Panc1 (cell line): ENCODE data around the gene ZNF804A. TPM values are rescaled to one million over a fixed set of nuclear protein-coding genes. Genes with fewer than 3 reads are reported as not detected.

ENCODE experiments used
- ATAC-seq: fragments of 200-7000 bp; cut with Tn5 transposase; 2 replicates; pipeline ENCODE4 v1.9.1; 2020; ENCODE audit warnings: mild to moderate bottlenecking, moderate library complexity
- BruUV-seq: library from RNA; stranded (reverse); fragments of 400-500 nt; replicated peaks from 2 replicates; lab custom pipeline; 2021; lab: Mats Ljungman, UMichigan
- CTCF ChIA-PET: fragments of 300-600 bp; sonication (Branson Sonifier 250); formaldehyde crosslinking; loops from one replicate; lab custom pipeline; 2022; ENCODE audit warnings: antibody characterized with exemption; lab: Charles Lee
- POLR2A ChIA-PET: fragments of 300-600 bp; sonication (Branson Sonifier 250); formaldehyde crosslinking; loops from one replicate; lab custom pipeline; 2022; ENCODE audit warnings: antibody characterized with exemption; lab: Charles Lee
- DNase-seq: peaks from one replicate; pipeline ENCODE4 v3.0.0-alpha.2; 2010; ENCODE audit warnings: low read depth, low spot score
- H3K27ac ChIP-seq: 2 replicates; pipeline ENCODE4 v1.5.1; 2011; ENCODE audit warnings: mild to moderate bottlenecking, low read length, inconsistent platforms
- H3K27me3 ChIP-seq: fragments of 200-500 bp; sonication (Bioruptor generic); 2 replicates; pipeline ENCODE4 v1.6.0; 2014; ENCODE audit warnings: low read length, inconsistent platforms; ENCODE audit not compliant: control insufficient read depth, insufficient read depth
- H3K36me3 ChIP-seq: fragments of 200-500 bp; sonication (Bioruptor generic); 2 replicates; pipeline ENCODE4 v1.5.1; 2014; ENCODE audit warnings: inconsistent platforms, mild to moderate bottlenecking, low read length, moderate library complexity; ENCODE audit not compliant: control insufficient read depth, insufficient read depth
- H3K4me1 ChIP-seq: 2 replicates; pipeline ENCODE4 v1.5.1; 2011; ENCODE audit warnings: inconsistent platforms, mild to moderate bottlenecking, low read length, moderate library complexity; ENCODE audit not compliant: control insufficient read depth, insufficient read depth
- H3K4me3 ChIP-seq, 2 experiments: 2 replicates each; pipeline ENCODE4 v1.5.1; 2011 to 2012; ENCODE audit warnings: low read depth in 2 of 2, low read length in 2 of 2, mild to moderate bottlenecking in 2 of 2, inconsistent platforms in 1 of 2, moderate library complexity in 1 of 2
- H3K9me3 ChIP-seq: fragments of 200-500 bp; sonication (Bioruptor generic); 2 replicates; pipeline ENCODE4 v1.5.1; 2014; ENCODE audit warnings: low read depth, mild to moderate bottlenecking, inconsistent platforms, low read length, moderate library complexity; ENCODE audit not compliant: control insufficient read depth, insufficient read depth
- CTCF ChIP-seq: fragments of 450-650 bp; IDR thresholded peaks from 2 replicates; pipeline ENCODE4 v1.5.1; 2017; ENCODE audit warnings: mild to moderate bottlenecking
- POLR2AphosphoS5 ChIP-seq: IDR thresholded peaks from 2 replicates; pipeline ENCODE4 v1.6.1; 2012; ENCODE audit warnings: mild to moderate bottlenecking, low read depth, low read length, moderate library complexity
- REST ChIP-seq, 2 experiments: IDR thresholded peaks; 2 replicates each; pipeline ENCODE4 v1.6.1; 2011 to 2012; ENCODE audit warnings: low read depth in 2 of 2, control low read depth in 1 of 2, low read length in 1 of 2, mild to moderate bottlenecking in 1 of 2, moderate library complexity in 1 of 2; ENCODE audit not compliant: insufficient read depth in 1 of 2
- SIN3A ChIP-seq: IDR thresholded peaks from 2 replicates; pipeline ENCODE4 v1.6.1; 2012; ENCODE audit warnings: low read depth, mild to moderate bottlenecking, low read length, moderate library complexity, borderline replicate concordance; ENCODE audit not compliant: insufficient read depth
- TCF7L2 ChIP-seq: IDR thresholded peaks from 2 replicates; pipeline ENCODE4 v1.6.1; 2011; ENCODE audit warnings: mild to moderate bottlenecking, low read depth, low read length, inconsistent platforms
- in situ Hi-C: cut with HindIII; loops from 2 replicates; pipeline ENCODE4 v1.10.0; 2016; ENCODE audit warnings: low sequenced_read_pairs, low pct_unique_long_range_greater_than_20kb
- intact Hi-C: fragments of 100-400 bp; cut with micrococcal nuclease; formaldehyde crosslinking; loops from one replicate; pipeline ENCODE4 v1.10.0; 2022; ENCODE audit not compliant: unreplicated experiment
- total RNA-seq: library from RNA; stranded (reverse); gene quantifications from one replicate; pipeline ENCODE4 v1.2.1, GENCODE V29; 2021; ENCODE audit not compliant: unreplicated experiment

ZNF804A gene
- total RNA-seq, 1 experiment from 2014 or later: 2.2 TPM

GRCh38 chr2:184689638-184690037 is 91.3 kb downstream of the ZNF804A start:
- TF ChIP-seq CTCF: no peak
- TF ChIP-seq REST (IDR thresholded peaks at IDR 0.05; ENCODE audit: insufficient read depth in 1 of 2, low read depth in 2 of 2, low read length in 1 of 2): no peak
- TF ChIP-seq SIN3A: no peak
- TF ChIP-seq POLR2AphosphoS5: no peak
- TF ChIP-seq TCF7L2: no peak
- Histone ChIP-seq H3K9me3 (no peaks in the 10 kb centered on the region), H3K36me3 (no peaks in the 10 kb centered on the region), H3K4me1 (no peaks in the 10 kb centered on the region), H3K27me3 (no peaks in the 10 kb centered on the region), H3K4me3 (no peak overlapping the region), H3K27ac (no peak overlapping the region)
- BruUV-seq: no TSS peak
- intact Hi-C loops: loop anchor here (10.0 kb wide), 1 partner anchor 75 kb away; no protein-coding TSS in a partner anchor
- DNase-seq (no peak), ATAC-seq (no peak)
- ChIA-PET POLR2A (no interaction called here), CTCF (no interaction called here)
- in situ Hi-C loops: no loop called here

- ATAC-seq (no peak), DNase-seq (no peak)
- no TSS peak for BruUV-seq
- ChIA-PET POLR2A (no interaction called here), CTCF (no interaction called here)
- no peak for TF ChIP-seq SIN3A
- TF ChIP-seq TCF7L2: no peak
- TF ChIP-seq POLR2AphosphoS5: no peak
- TF ChIP-seq CTCF: no peak
- no peak for TF ChIP-seq REST (IDR thresholded peaks at IDR 0.05; ENCODE audit: insufficient read depth in 1 of 2, low read depth in 2 of 2, low read length in 1 of 2)
- intact Hi-C loops: no loop called here
- Histone ChIP-seq H3K27ac (no peak overlapping the region), H3K36me3 (no peaks in the 10 kb centered on the region), H3K9me3 (no peaks in the 10 kb centered on the region), H3K27me3 (no peaks in the 10 kb centered on the region), H3K4me3 (no peak overlapping the region), H3K4me1 (no peaks in the 10 kb centered on the region)
- in situ Hi-C loops: no loop called here
Measured at GRCh38 chr2:184692141-184692734, 93.9 kb downstream of the ZNF804A start.
